Hematopoietic multipotent progenitor cell (in vitro differentiated cells): ENCODE measurements around the gene KANK2. TPM values are rescaled to one million over a fixed set of nuclear protein-coding genes. Genes with fewer than 3 reads are reported as not detected.
"Not testable (repeated sequence)": the region's sequence is repeated elsewhere in the genome, so short reads cannot be mapped to it uniquely, and the experiment has no call there.

ENCODE experiments used
- DNase-seq, 3 donors: peaks; one replicate each; pipeline ENCODE4 v3.0.0-alpha.2; 2011 to 2015; ENCODE audit warnings: low read depth in 2 of 3, low spot score in 2 of 3
- total RNA-seq: library from RNA; depleted of rRNA; stranded (reverse); fragments of >200 nt; gene quantifications from one replicate; pipeline ENCODE4 v1.2.3, GENCODE V29; 2012

The KANK2 gene
- total RNA-seq, 1 donor: 74.1 TPM

- DNase-seq: no peak
These were observed 21.4 kb downstream of the KANK2 start for GRCh38 chr19:11175920-11176319.

- DNase-seq: no peak
These were observed 23.0 kb downstream of the KANK2 start for GRCh38 chr19:11174336-11174735.

GRCh38 chr19:11173516-11174155 is 23.7 kb downstream of the KANK2 start:
- no peak for DNase-seq

GRCh38 chr19:11172576-11172975 is 24.8 kb downstream of the KANK2 start:
- no peak for DNase-seq

GRCh38 chr19:11171144-11171543 is 26.2 kb downstream of the KANK2 start:
- no peak for DNase-seq

GRCh38 chr19:11169896-11170678 is 27.3 kb downstream of the KANK2 start:
- DNase-seq: no peak

GRCh38 chr19:11168568-11168967 is 28.8 kb downstream of the KANK2 start:
- DNase-seq: no peak

- DNase-seq: no peak
These were observed 30.8 kb downstream of the KANK2 start for GRCh38 chr19:11166281-11167142.

GRCh38 chr19:11165486-11166030 is 31.8 kb downstream of the KANK2 start:
- DNase-seq: no peak

GRCh38 chr19:11164879-11165406 is 32.4 kb downstream of the KANK2 start:
- no peak for DNase-seq

GRCh38 chr19:11164296-11164695 is 33.0 kb downstream of the KANK2 start:
- no peak for DNase-seq

GRCh38 chr19:11160440-11160768 is 36.9 kb downstream of the KANK2 start:
- not testable (repeated sequence) for DNase-seq

- no peak for DNase-seq
These were observed 37.5 kb downstream of the KANK2 start for GRCh38 chr19:11159598-11160439.

GRCh38 chr19:11155373-11156120 is 41.8 kb downstream of the KANK2 start, which contains the start of gene SPC24:
TSS of gene SPC24 (minus strand) at chr19:11155782. CDS start at chr19:11155776, 6 bp downstream.
- peak; percentile 73 to 98 (median 97) for DNase-seq

- no peak for DNase-seq
These were observed 42.7 kb downstream of the KANK2 start for GRCh38 chr19:11154683-11155047.

GRCh38 chr19:11152318-11153062 is 44.9 kb downstream of the KANK2 start:
- no peak for DNase-seq

- DNase-seq: no peak
These were observed 46.2 kb downstream of the KANK2 start for GRCh38 chr19:11151181-11151580.

- no peak for DNase-seq
These were observed 49.3 kb downstream of the KANK2 start for GRCh38 chr19:11148001-11148400.

GRCh38 chr19:11145536-11145924 is 51.8 kb downstream of the KANK2 start:
- DNase-seq: no peak
